Activated CD8-positive, alpha-beta T cell treated with anti-CD3 and anti-CD28 coated beads, Interleukin-2, amount 10 ng/mL, durations not matched to agents 7 days and 5 days (primary cell): ENCODE results near the gene GAS5. TPM values are rescaled to one million over a fixed set of nuclear protein-coding genes. Genes with fewer than 3 reads are reported as not detected.
"Not testable (repeated sequence)": the region's sequence is repeated elsewhere in the genome, so short reads cannot be mapped to it uniquely, and the experiment has no call there.

ENCODE experiments used
- ATAC-seq: fragments of 150-1000 bp; cut with Tn5 transposase; one replicate; pipeline ENCODE4 v1.10.0; 2021; ENCODE audit warnings: moderate library complexity
- CTCF ChIA-PET: fragments of 350-600 bp; sonication (Branson Sonifier 250); formaldehyde crosslinking; loops from one replicate; lab custom pipeline; 2021; ENCODE audit warnings: antibody characterized with exemption; lab: Charles Lee
- POLR2A ChIA-PET: fragments of 350-600 bp; sonication (Branson Sonifier 250); formaldehyde crosslinking; loops from one replicate; lab custom pipeline; 2021; ENCODE audit warnings: antibody characterized with exemption; lab: Charles Lee
- DNase-seq: peaks from one replicate; pipeline ENCODE4 v3.0.0-alpha.2; 2020
- H3K27ac Mint-ChIP-seq: one replicate; pipeline ENCODE4 v1.8.0; 2021; ENCODE audit warnings: mild to moderate bottlenecking, mixed read lengths
- H3K27me3 Mint-ChIP-seq: one replicate; pipeline ENCODE4 v1.8.0; 2021; ENCODE audit warnings: low read depth, mixed read lengths
- H3K36me3 Mint-ChIP-seq: one replicate; pipeline ENCODE4 v1.8.0; 2021; ENCODE audit warnings: low read depth, mixed read lengths
- H3K4me1 Mint-ChIP-seq: one replicate; pipeline ENCODE4 v1.8.0; 2021; ENCODE audit warnings: low read depth, mixed read lengths
- H3K4me3 Mint-ChIP-seq: one replicate; pipeline ENCODE4 v1.8.0; 2021; ENCODE audit warnings: mild to moderate bottlenecking, mixed read lengths
- H3K9me3 Mint-ChIP-seq: one replicate; pipeline ENCODE4 v1.8.0; 2022; ENCODE audit warnings: mixed read lengths; ENCODE audit not compliant: insufficient read depth
- total RNA-seq, 2 experiments: library from RNA; stranded (reverse); gene quantifications; one replicate each; pipeline ENCODE4 v1.2.3, GENCODE V29; 2021

Gene GAS5
- total RNA-seq, 2 experiments from 2014 or later, result 356 to 367 TPM

DNA sequence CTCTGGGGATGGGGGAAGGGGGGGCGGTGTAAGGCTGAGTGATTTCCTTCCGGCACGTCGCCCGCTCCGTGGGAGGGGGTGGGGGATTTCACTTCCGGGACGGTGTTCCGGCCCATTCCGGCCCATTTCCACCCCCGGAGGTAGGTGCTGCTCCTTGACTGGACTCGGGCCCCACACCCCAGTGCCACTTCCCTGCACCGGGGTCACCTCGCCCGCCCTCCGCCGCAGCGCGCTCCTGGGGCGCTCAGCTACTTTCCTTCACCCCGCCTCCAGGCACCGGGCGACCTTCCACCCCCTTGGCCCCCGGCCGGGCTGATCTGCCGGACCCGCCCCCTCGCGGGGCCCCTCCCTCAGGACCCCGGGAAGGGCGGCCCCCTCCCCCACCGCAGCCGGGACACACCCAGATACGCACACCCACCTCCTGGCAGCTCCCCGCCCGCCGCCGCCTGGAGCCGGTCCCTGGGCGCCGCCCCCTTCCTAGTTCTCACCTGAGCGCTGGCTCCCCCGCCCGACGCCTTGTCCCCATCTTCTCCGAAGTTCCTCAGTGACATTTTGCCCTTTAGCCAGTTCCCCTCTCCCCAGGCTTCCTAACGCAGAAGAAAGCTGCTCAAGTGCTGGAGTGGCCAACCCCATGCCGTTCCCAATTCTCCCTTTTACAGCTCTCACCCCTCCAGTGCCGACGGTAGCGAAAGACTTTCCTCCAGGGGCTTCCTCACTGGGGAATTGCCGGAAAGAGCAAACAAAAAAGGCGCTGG lies 654 bp upstream of the GAS5 start, which contains the start of gene ZBTB37:
TSS of gene ZBTB37 (plus strand) at position 115 of the 755 bp plus-strand sequence. CDS start 1,846 bp downstream, outside the sequence.
- peaks cover 62% of the 10 kb centered on the region for H3K36me3 Mint-ChIP-seq
- peak within 1 kb of the TSS; percentile 94 for H3K27ac Mint-ChIP-seq

DNA sequence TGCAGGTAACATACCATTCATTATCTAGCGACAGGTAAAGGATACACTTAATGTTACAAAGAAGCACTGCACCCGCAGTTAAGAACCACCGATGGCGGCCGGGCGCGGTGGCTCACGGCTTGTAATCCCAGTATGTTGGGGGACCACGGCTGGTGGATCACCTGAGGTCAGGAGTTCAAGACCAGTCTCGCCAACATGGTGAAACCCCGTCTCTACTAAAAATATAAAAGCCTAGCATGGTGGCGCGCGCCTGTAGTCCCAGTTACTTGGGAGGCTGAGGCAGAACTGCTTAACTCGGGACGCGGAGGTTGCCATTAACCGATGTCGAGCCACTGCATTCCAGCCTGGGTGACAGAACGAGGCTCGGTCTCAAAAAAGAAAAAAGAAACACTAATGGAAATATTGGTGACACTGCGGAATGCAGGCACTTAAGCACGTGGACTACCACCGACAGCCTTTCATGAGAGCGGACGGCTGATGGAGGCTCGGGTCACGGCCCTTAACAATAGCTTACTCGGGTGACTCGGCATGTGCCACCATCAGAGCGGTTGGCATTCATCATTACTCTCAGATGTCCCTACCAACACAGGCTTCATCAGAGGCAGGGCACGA lies 542 bp downstream of the GAS5 start:
- no peaks in the 10 kb centered on the region for H3K9me3 Mint-ChIP-seq
- ChIA-PET CTCF (interaction anchor here (0.6 to 3.2 kb wide), 3 partner anchors 23 to 437 kb away, joined by 3 to 12 read pairs (median 4); partner anchors contain the start of genes CENPL and DARS2), POLR2A (interaction anchor here (0.6 to 4.6 kb wide), 13 partner anchors 9 to 1137 kb away, joined by 3 to 36 read pairs (median 3); partner anchors contain the start of genes CENPL, DARS2, KLHL20 and PRDX6)
- H3K4me1 Mint-ChIP-seq, result peaks cover 68% of the 10 kb centered on the region
- H3K36me3 Mint-ChIP-seq, result peaks cover 63% of the 10 kb centered on the region
- peak overlapping the region; percentile 89 for H3K4me3 Mint-ChIP-seq
- ATAC-seq, result no peak
- H3K27me3 Mint-ChIP-seq, result no peaks in the 10 kb centered on the region
- DNase-seq, result no peak
- peak overlapping the region; percentile 94 for H3K27ac Mint-ChIP-seq

More for the DNA sequence above, 654 bp upstream of the GAS5 start, which contains the start of gene ZBTB37:
- CTCF ChIA-PET, result interaction anchor here (0.6 to 3.2 kb wide), 8 partner anchors 11 to 438 kb away, joined by 3 to 12 read pairs (median 4); partner anchors contain the start of genes CENPL, DARS2, KLHL20 and RC3H1
- H3K9me3 Mint-ChIP-seq, result no peaks in the 10 kb centered on the region
- no peaks in the 10 kb centered on the region for H3K27me3 Mint-ChIP-seq
- ATAC-seq (peak; percentile 77), DNase-seq (peak; percentile 97)
- peaks cover 65% of the 10 kb centered on the region for H3K4me1 Mint-ChIP-seq
- POLR2A ChIA-PET, result interaction anchor here (0.5 to 4.6 kb wide), 21 partner anchors 12 to 1131 kb away, joined by 3 to 36 read pairs (median 4); partner anchors contain the start of genes CENPL, DARS2, KLHL20 and PRDX6
- H3K4me3 Mint-ChIP-seq, result peak within 1 kb of the TSS; percentile 89

DNA sequence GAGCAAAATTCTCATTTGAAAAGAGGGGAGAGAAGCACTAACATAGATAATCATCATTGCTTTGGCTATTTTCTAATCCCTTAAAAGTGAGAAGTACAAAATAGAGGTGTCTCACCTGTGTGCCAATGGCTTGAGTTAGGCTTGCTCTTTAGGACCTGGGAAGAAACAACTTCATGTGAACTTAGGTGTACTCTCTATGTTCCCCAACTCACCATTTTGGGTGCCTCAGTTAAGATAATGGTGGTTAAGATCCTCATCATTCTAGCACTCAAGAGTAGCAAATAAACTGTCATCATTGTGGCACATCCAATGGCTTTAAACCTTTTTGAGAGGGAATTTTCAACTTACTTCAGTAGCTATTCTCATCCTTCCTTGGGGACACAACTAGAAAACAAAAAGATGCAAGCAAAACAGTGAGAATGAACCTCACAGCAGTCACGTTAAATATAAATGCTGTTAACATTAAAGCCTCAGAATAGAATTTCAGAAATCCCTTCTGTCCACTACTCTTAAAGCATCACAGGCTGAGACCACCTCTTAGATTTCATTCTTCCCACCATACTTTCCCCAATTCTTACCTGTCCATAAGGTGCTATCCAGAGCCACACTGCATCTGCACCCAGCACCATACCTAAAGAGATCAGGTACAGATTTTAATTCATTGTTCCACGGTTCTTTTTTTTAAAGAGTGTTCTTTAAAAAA lies 1.2 kb downstream of the GAS5 start:
- ATAC-seq, result no peak
- peaks cover 67% of the 10 kb centered on the region for H3K36me3 Mint-ChIP-seq
- H3K9me3 Mint-ChIP-seq, result no peaks in the 10 kb centered on the region
- peak overlapping the region; percentile 89 for H3K4me3 Mint-ChIP-seq
- ChIA-PET CTCF (interaction anchor here (0.6 to 3.2 kb wide), 3 partner anchors 9 to 437 kb away, joined by 3 to 12 read pairs (median 3); no protein-coding TSS in a partner anchor), POLR2A (interaction anchor here (0.7 to 4.6 kb wide), 3 partner anchors 8 to 42 kb away, joined by 3 to 36 read pairs (median 4); partner anchors contain the start of genes CENPL and DARS2)
- H3K27ac Mint-ChIP-seq, result peak overlapping the region; percentile 94
- H3K27me3 Mint-ChIP-seq, result no peaks in the 10 kb centered on the region
- no peak for DNase-seq
- peaks cover 69% of the 10 kb centered on the region for H3K4me1 Mint-ChIP-seq

DNA sequence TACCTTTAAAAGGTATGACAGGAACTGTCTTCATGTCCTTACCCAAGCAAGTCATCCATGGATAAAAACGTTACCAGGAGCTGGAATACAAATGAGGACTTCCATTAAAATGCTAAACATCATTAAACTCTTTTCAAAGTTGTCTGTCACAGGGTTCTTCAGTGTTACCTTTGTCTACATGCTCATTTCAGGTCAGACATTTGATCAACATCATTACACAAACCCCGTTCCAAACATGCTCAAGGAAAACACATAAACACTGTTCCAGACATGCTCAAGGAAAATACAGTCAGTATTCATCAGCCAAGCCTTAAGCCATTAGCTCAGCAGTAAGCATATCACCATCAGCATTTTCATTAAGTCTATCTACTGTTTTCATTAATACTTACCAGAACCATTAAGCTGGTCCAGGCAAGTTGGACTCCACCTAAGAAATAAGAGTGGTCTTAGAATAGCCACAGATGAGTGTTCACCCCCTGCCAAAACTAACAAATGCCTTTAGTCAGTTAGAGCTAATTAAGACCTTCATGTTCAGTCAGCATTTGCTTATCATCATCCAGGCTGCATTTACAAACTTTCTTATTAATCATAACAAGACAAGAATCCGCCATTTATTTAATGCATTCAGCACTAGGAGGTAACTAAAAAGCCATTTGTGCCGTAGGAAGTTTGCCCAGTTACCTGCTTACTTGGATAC lies 2.2 kb downstream of the GAS5 start:
- no peaks in the 10 kb centered on the region for H3K9me3 Mint-ChIP-seq
- ChIA-PET POLR2A (interaction anchor here (0.7 to 4.6 kb wide), 3 partner anchors 9 to 41 kb away, joined by 3 to 36 read pairs (median 4); partner anchors contain the start of genes CENPL and DARS2), CTCF (interaction anchor here (0.8 to 1.6 kb wide), 3 partner anchors 8 to 436 kb away, joined by 3 to 6 read pairs (median 3); no protein-coding TSS in a partner anchor)
- peak overlapping the region; percentile 89 for H3K4me3 Mint-ChIP-seq
- H3K27ac Mint-ChIP-seq, result peak overlapping the region; percentile 94
- H3K4me1 Mint-ChIP-seq, result peaks cover 59% of the 10 kb centered on the region
- ATAC-seq, result no peak
- peaks cover 65% of the 10 kb centered on the region for H3K36me3 Mint-ChIP-seq
- DNase-seq, result no peak
- no peaks in the 10 kb centered on the region for H3K27me3 Mint-ChIP-seq

DNA sequence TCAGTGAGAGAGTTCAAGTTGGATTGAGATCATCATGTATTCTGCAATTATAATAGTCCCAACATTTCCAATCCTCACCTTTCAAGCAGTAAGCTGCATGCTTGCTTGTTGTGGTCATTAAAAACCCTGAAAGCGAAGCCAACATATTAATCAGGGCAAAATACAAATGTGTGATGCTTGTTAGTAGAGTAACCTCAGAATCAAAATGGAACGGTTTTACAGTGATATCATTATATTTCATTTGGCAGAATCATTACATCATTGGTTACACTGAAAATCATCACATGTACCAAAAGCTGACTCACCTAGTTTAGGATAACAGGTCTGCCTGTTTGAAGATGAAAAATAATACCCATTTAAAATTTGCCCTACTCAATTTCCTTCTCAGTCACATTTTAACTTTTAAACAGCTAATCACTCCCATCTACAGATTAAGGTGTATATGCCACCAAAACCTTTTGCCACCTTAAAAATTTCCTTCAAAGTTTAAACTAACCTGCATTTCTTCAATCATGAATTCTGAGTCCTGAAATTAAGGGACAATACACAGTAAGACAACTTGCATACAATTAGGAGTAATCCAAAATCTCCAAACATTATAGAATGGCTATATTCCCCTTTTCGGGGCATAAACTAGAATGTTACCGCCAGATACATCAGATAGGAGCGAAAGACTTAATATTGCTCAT lies 3.5 kb downstream of the GAS5 start:
- Mint-ChIP-seq H3K9me3 (no peaks in the 10 kb centered on the region), H3K36me3 (peaks cover 67% of the 10 kb centered on the region), H3K4me1 (peaks cover 48% of the 10 kb centered on the region), H3K27me3 (no peaks in the 10 kb centered on the region), H3K4me3 (peak overlapping the region; percentile 89), H3K27ac (peak overlapping the region; percentile 67)
- ChIA-PET POLR2A (interaction anchor here (0.7 to 1.7 kb wide), 2 partner anchors 12 to 40 kb away, joined by 3 to 6 read pairs; no protein-coding TSS in a partner anchor), CTCF (interaction anchor here (0.6 to 1.6 kb wide), 3 partner anchors 19 to 435 kb away, joined by 3 to 6 read pairs (median 4); no protein-coding TSS in a partner anchor)
- DNase-seq (no peak), ATAC-seq (no peak)

DNA sequence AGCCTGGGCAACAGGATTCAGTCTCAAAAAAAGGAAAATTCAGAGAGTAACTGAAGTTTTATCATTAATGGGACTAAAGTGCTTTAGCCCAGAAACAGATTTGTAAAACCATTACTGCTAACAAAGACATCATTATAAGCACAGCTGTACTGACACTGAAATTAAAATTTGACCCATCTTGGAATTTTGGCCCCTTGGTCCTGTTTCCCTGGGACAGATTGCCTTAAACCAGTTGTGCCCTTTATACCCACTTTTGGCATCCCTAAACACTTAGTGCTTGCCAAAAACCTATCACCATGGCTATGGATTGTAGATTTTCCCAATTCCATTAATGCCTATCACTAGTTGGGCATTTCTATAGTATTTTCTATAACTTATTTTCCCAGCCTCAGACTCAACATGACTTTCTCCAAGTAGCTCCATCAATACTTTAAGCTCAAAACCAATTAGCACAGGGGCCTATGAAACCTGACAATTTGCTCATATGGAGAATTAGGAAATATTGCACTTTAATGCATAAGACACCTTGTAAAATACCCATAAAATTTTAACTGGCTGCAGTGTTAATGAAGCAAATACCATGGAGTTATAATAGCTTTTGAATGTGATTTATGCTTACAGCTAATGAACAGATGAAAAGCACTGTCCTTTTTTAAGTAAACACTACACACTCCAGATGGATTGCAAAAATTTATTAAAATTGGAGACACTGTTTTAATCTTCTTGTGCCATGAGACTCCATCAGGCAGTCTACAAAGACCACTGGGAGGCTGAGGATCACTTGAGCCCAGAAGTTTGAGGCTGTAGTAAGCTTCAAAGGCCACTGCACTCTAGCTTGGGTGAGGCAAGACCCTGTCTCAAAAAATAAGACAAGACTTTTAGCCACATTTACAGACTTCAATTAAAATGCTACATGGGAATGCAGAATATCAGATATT lies 4.3 kb downstream of the GAS5 start:
- Mint-ChIP-seq H3K36me3 (peaks cover 67% of the 10 kb centered on the region), H3K4me1 (peaks cover 41% of the 10 kb centered on the region), H3K27me3 (no peaks in the 10 kb centered on the region), H3K27ac (peak overlapping the region; percentile 67), H3K9me3 (no peaks in the 10 kb centered on the region), H3K4me3 (peak overlapping the region; percentile 89)
- ATAC-seq (no peak), DNase-seq (no peak)
- CTCF ChIA-PET, result interaction anchor here (0.6 to 1.1 kb wide), 4 partner anchors 20 to 354 kb away, joined by 3 to 4 read pairs (median 3); no protein-coding TSS in a partner anchor
- POLR2A ChIA-PET, result interaction anchor here (1.1 to 1.7 kb wide), 3 partner anchors 11 to 40 kb away, joined by 3 to 6 read pairs (median 3); no protein-coding TSS in a partner anchor

DNA sequence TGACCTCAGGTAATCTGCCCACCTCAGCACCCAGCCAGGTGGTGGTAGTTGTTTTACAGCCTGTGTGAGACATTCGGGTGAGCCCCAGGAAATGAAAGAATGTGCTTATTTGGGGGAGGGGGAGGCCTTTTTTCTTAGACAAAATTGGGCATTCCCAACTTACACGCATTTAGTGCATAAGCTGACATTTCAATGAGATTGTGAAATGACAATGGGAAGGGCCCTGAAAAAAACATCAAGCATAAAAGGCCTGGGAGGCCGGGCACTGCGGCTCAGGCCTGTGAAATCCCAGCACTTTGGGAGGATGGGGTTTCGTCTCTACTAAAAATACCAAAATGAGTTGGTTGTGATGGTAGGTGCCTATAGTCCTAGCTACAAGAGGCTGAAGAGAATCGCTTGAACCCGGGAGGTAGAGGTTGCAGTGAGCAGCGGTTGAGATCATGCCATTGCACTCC lies 5.0 kb downstream of the GAS5 start:
- ATAC-seq, result no peak
- Mint-ChIP-seq H3K4me3 (peak overlapping the region; percentile 40), H3K27me3 (no peaks in the 10 kb centered on the region), H3K27ac (no peak overlapping the region), H3K36me3 (peaks cover 70% of the 10 kb centered on the region), H3K9me3 (no peaks in the 10 kb centered on the region), H3K4me1 (peaks cover 41% of the 10 kb centered on the region)
- CTCF ChIA-PET, result no interaction called here
- DNase-seq, result no peak
- POLR2A ChIA-PET, result interaction anchor here (1.1 to 1.7 kb wide), 3 partner anchors 11 to 39 kb away, joined by 3 to 6 read pairs (median 3); no protein-coding TSS in a partner anchor

DNA sequence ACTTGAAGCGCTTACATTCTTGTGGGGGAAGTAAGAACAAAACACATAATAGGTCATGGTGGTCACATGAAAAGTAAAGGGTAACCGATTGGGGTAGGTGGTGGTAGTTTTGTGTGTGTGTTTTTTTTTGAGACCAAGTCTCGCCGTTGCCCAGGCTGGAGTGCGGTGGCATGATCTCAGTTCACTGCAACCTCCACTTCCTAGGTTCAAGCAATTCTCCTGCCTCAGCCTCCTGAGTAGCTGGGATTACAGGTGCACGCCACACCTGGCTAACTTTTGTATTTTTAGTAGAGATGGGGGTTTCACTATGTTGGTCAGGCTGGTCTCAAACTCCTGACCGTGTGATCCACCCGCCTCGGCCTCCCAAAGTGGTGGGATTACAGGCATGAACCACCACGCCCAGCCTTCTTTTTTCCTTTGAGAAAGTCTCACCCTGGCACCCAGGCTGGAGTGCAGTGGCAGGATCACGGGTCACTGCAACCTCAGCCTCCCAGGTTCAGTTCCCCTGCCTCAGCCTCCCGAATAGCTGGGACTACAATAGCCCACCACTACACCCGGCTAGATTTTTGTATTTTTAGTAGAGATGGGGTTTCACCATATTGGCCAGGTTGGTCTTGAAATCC lies 5.5 kb downstream of the GAS5 start:
- ATAC-seq, CTCF ChIA-PET, H3K9me3 Mint-ChIP-seq, H3K27me3 Mint-ChIP-seq, DNase-seq: not testable (repeated sequence)
- POLR2A ChIA-PET, result interaction anchor here (1.1 to 1.7 kb wide), 3 partner anchors 10 to 39 kb away, joined by 3 to 6 read pairs (median 3); no protein-coding TSS in a partner anchor
- Mint-ChIP-seq H3K4me3 (peak overlapping the region; percentile 40), H3K27ac (peak overlapping the region; percentile 40), H3K4me1 (peaks cover 41% of the 10 kb centered on the region), H3K36me3 (peaks cover 71% of the 10 kb centered on the region)

DNA sequence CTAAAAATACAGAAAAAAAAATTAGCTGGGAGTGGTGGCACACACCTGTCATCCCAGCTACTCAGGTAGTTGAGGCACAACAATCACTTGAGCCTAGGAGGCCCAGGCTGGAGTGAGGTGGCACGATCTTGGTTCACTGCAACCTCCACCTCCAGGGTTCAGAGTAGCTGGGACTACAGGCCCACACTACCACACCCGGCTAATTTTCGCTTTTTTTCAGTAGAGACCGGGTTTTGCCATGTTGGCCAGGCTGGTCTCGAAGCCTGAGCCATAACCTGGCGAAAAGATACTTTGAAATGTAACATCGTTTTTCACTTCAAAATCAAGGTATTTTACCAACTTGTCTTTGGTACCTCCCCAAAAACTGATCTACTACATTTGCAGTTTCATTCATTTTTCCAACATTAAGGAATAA lies 6.1 kb downstream of the GAS5 start:
- Mint-ChIP-seq H3K36me3 (peaks cover 66% of the 10 kb centered on the region), H3K4me1 (peaks cover 39% of the 10 kb centered on the region), H3K27ac (peak overlapping the region; percentile 40), H3K27me3 (no peaks in the 10 kb centered on the region), H3K9me3 (no peaks in the 10 kb centered on the region), H3K4me3 (no peak overlapping the region)
- ATAC-seq, result peak; percentile 8
- POLR2A ChIA-PET, result no interaction called here
- CTCF ChIA-PET, result no interaction called here
- no peak for DNase-seq
